T-helper 2 cell treated with Interferon-gamma antibody and Interleukin-4, amounts not matched to agents 100 ng/mL and 5 ng/mL, for 36 hours (primary cell): Measurements from ENCODE around the gene NUP85. TPM values are rescaled to one million over a fixed set of nuclear protein-coding genes. Genes with fewer than 3 reads are reported as not detected.
"Not testable (repeated sequence)": the region's sequence is repeated elsewhere in the genome, so short reads cannot be mapped to it uniquely, and the experiment has no call there.

Experiments
- intact Hi-C: fragments of 100-400 bp; cut with micrococcal nuclease; formaldehyde crosslinking; loops from one replicate; pipeline ENCODE4 v1.15.1; 2023
- total RNA-seq: library from RNA; stranded (reverse); gene quantifications from 2 replicates; pipeline ENCODE4 v1.2.3, GENCODE V29; 2022

Gene NUP85
- total RNA-seq, 1 donor from 2014 or later, result 118 TPM

GRCh38 chr17:75240394-75241142, 35.1 kb downstream of the NUP85 start:
- intact Hi-C loops, result no loop called here

- intact Hi-C loops, result no loop called here
Measured at GRCh38 chr17:75241143-75241430, 35.6 kb downstream of the NUP85 start.

GRCh38 chr17:75241502-75241901, 36.0 kb downstream of the NUP85 start:
- intact Hi-C loops, result no loop called here

- intact Hi-C loops, result no loop called here
Measured at GRCh38 chr17:75241996-75242460, 36.5 kb downstream of the NUP85 start.

GRCh38 chr17:75242461-75243042, 37.1 kb downstream of the NUP85 start:
- intact Hi-C loops, result no loop called here

- intact Hi-C loops, result no loop called here
Measured at GRCh38 chr17:75244133-75244866, 38.8 kb downstream of the NUP85 start.

- intact Hi-C loops, result no loop called here
Measured at GRCh38 chr17:75245011-75245410, 39.5 kb downstream of the NUP85 start.

GRCh38 chr17:75246404-75246803, 40.9 kb downstream of the NUP85 start:
- intact Hi-C loops, result no loop called here

- intact Hi-C loops, result no loop called here
Measured at GRCh38 chr17:75249564-75249963, 44.1 kb downstream of the NUP85 start.

- intact Hi-C loops, result no loop called here
Measured at GRCh38 chr17:75250009-75250471, 44.6 kb downstream of the NUP85 start.

- intact Hi-C loops, result no loop called here
Measured at GRCh38 chr17:75252039-75252816, 46.7 kb downstream of the NUP85 start.

GRCh38 chr17:75255954-75256698, 50.6 kb downstream of the NUP85 start:
- intact Hi-C loops, result not testable (repeated sequence)

GRCh38 chr17:75257228-75257627, 51.7 kb downstream of the NUP85 start:
- intact Hi-C loops, result not testable (repeated sequence)

GRCh38 chr17:75260641-75261335, 55.3 kb downstream of the NUP85 start:
- intact Hi-C loops, result loop anchor here (1.0 to 10.0 kb wide), 7 partner anchors 11 to 324 kb away; partner anchors contain the start of genes CASKIN2, GRB2, MIF4GD and MYO15B

- intact Hi-C loops, result loop anchor here (1.0 to 10.0 kb wide), 7 partner anchors 10 to 323 kb away; partner anchors contain the start of genes CASKIN2, GRB2, MIF4GD and MYO15B
Measured at GRCh38 chr17:75261336-75262111, 56.0 kb downstream of the NUP85 start, which contains the start of the genes GGA3 and MRPS7. Gene GGA3, minus strand, starts transcription at chr17:75261606. Its CDS starts 19 bp downstream, at chr17:75261587. Gene MRPS7, plus strand, starts transcription at chr17:75261879. Its CDS starts 22 bp downstream, at chr17:75261901.

GRCh38 chr17:75262112-75262606, 56.7 kb downstream of the NUP85 start:
- intact Hi-C loops, result loop anchor here (5.0 to 10.0 kb wide), 2 partner anchors 255 to 323 kb away; partner anchors contain the start of genes CASKIN2, MYO15B and TSEN54

- intact Hi-C loops, result loop anchor here (5.0 to 10.0 kb wide), 2 partner anchors 254 to 322 kb away; partner anchors contain the start of genes CASKIN2, MYO15B and TSEN54
Measured at GRCh38 chr17:75263055-75263454, 57.6 kb downstream of the NUP85 start.

- intact Hi-C loops, result loop anchor here (10.0 kb wide), 1 partner anchor 319 kb away; the partner anchor contains the start of gene MYO15B
Measured at GRCh38 chr17:75265614-75266315, 60.3 kb downstream of the NUP85 start.
